ENCODE measurements around the gene DHRS1.

The DHRS1 gene

DNA sequence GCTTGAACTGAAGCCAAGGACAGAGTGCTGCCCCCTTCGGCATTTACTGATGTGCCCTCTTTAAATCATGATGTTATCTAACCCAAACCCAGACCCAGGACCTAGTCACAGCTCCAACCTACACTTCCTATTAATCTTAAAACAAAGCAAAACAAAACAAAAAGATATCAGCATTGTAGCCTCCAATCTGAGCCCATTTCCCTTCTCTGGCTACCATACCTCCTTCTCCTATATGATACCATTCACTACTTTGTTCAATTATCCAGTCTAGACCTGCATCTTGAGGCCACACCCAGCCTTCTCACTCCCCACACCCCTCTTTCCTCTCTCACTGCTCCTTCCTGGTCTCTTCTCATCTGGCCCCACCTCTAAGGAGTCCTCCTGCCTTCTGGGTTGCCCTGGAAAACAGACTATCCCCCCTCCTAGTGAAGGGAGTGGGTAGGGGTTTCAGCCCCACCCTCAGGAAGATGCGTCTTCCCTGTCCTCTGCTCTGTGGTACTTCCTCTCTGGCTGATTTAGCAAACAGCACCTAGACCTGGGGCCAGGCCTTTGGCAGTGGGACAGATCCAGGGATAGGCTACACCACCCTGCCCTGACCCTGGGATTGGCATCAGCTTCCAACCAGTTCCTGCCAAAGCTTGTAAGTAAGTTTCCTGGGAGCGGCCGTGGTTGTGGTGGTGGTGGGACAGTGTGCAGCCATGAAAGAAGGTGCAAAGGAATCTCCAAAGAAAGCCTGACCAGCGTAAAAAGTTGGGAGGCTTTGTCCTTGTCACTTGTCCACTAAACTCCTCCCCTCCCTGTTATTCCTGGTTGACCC, 15.0 kb upstream of the DHRS1 start:
- TF ChIP-seq, protein P1, sequence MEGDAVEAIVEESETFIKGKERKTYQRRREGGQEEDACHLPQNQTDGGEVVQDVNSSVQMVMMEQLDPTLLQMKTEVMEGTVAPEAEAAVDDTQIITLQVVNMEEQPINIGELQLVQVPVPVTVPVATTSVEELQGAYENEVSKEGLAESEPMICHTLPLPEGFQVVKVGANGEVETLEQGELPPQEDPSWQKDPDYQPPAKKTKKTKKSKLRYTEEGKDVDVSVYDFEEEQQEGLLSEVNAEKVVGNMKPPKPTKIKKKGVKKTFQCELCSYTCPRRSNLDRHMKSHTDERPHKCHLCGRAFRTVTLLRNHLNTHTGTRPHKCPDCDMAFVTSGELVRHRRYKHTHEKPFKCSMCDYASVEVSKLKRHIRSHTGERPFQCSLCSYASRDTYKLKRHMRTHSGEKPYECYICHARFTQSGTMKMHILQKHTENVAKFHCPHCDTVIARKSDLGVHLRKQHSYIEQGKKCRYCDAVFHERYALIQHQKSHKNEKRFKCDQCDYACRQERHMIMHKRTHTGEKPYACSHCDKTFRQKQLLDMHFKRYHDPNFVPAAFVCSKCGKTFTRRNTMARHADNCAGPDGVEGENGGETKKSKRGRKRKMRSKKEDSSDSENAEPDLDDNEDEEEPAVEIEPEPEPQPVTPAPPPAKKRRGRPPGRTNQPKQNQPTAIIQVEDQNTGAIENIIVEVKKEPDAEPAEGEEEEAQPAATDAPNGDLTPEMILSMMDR (IDR thresholded peaks at IDR 0.05; ENCODE audit: control insufficient read depth, insufficient read depth, low read depth, low read length, missing control alignments): no peak
- no peak for DNase-seq (ENCODE audit: low read depth)
- no peak overlapping the region for H3K4me3 ChIP-seq (ENCODE audit: control insufficient read depth, low read depth, low read length)

DNA sequence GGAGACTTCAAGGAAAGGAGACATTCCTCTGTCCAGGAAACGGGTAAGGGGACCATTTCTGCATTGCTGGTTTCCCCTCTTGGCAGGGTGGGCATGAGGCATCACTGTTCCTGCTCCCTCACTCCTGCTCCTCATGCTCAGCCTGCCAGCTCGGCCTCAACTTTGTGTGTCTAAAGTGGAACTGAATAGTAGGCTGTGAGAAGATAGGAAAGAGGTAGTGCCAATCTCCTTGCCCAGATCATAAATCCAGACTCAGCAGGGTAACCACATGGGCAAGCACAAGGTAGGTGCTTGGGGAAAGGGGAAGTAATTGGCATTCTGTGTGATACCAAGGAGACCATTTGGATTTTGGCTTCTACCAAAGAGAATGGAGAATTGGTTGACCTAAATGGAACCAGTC, 14.3 kb upstream of the DHRS1 start:
- TF ChIP-seq, protein P1 (IDR thresholded peaks at IDR 0.05; ENCODE audit: control insufficient read depth, insufficient read depth, low read depth, low read length, missing control alignments): no peak
- no peak overlapping the region for H3K4me3 ChIP-seq (ENCODE audit: control insufficient read depth, low read depth, low read length)
- no peak for DNase-seq (ENCODE audit: low read depth)

DNA sequence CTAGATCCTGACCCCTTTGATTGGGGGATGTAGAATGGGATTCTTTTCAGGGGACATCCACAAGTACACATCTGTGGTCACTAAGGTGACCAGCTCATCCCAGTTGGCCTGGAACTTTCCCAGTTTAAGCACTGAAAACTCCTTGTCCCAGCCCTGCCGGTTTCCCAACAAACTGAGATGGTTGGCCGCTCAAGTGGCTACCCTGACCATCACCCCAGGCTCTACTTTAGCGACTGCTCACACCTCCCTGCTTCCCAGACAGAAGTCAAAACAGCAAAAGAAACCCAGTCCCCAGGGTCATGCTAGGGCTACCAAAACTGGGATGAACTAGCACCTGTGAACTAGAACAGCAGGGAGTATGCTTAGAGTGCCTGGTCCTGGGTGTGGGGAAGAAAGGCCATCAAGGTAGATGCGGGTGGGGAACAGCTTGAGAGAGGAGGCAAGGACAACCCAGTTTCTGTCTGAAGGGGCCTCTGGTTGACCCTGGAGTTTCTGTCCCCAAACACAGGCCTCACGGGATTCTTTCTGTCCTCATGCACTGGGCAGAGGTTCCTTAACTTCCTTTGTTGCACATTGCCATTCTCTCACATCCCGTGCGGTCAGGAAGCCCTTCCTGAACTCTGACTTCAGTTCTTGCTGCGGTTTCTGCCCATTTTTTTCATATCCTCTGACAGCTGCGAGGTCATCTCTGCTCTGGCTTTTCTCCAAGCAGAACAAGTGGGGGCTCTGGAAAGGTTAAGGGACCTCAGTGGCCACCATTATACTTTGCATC, 13.3 kb upstream of the DHRS1 start:
- no peak for DNase-seq (ENCODE audit: low read depth)
- TF ChIP-seq, protein P1 (IDR thresholded peaks at IDR 0.05; ENCODE audit: control insufficient read depth, insufficient read depth, low read depth, low read length, missing control alignments): no peak
- no peak overlapping the region for H3K4me3 ChIP-seq (ENCODE audit: control insufficient read depth, low read depth, low read length)

DNA sequence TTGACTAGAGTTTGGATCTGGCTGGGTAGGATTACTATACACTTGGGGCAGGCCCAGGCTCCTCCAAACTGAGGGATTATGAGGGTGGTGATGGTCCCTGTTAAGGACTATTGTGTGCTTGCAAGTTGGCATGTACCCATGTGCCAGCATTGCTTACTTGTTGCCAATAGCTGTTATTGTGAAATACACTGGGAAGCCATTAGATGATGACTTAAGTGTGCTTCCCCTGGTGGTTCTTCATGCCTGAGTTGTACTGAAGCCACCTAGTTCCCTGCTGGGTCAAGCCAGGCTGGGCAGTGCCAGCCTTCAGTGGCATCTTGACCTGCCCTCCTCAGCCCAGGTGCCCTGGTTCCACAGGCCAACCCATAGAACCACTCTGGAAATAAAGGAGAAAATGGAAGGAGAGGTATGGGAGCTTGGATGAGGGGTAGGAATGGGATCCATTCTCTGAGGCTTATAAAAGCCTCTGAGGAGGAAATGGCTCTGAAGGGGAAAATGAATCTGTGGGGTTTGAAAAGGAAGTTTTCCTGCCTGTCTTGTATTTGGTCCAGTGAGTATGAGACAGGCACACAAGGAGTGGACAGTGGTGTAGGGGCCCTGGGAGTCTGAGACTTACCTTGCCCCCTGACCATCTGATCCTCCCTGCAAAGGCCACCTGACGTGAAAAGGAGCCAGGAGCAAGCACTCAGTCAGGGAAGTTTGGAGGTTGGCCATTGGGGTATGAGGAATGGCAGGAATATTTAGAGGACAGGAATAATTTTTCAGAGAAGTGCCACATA, 12.4 kb upstream of the DHRS1 start:
- TF ChIP-seq, protein P1 (IDR thresholded peaks at IDR 0.05; ENCODE audit: control insufficient read depth, insufficient read depth, low read depth, low read length, missing control alignments): no peak
- no peak for DNase-seq (ENCODE audit: low read depth)
- H3K4me3 ChIP-seq (ENCODE audit: control insufficient read depth, low read depth, low read length): no peak overlapping the region

DNA sequence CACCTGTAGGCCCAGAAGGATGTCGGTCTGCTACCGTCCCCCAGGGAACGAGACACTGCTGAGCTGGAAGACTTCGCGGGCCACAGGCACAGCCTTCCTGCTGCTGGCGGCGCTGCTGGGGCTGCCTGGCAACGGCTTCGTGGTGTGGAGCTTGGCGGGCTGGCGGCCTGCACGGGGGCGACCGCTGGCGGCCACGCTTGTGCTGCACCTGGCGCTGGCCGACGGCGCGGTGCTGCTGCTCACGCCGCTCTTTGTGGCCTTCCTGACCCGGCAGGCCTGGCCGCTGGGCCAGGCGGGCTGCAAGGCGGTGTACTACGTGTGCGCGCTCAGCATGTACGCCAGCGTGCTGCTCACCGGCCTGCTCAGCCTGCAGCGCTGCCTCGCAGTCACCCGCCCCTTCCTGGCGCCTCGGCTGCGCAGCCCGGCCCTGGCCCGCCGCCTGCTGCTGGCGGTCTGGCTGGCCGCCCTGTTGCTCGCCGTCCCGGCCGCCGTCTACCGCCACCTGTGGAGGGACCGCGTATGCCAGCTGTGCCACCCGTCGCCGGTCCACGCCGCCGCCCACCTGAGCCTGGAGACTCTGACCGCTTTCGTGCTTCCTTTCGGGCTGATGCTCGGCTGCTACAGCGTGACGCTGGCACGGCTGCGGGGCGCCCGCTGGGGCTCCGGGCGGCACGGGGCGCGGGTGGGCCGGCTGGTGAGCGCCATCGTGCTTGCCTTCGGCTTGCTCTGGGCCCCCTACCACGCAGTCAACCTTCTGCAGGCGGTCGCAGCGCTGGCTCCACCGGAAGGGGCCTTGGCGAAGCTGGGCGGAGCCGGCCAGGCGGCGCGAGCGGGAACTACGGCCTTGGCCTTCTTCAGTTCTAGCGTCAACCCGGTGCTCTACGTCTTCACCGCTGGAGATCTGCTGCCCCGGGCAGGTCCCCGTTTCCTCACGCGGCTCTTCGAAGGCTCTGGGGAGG, 11.3 kb upstream of the DHRS1 start, which contains the start of gene LTB4R:
Gene LTB4R (plus strand): TSS at position 857 of the 959 bp plus-strand sequence. CDS start 4,150 bp downstream, outside the sequence.
- H3K4me3 ChIP-seq (ENCODE audit: control insufficient read depth, low read depth, low read length): no peak within 1 kb of the TSS
- TF ChIP-seq, protein P1 (IDR thresholded peaks at IDR 0.05; ENCODE audit: control insufficient read depth, insufficient read depth, low read depth, low read length, missing control alignments): peak; percentile 18
- DNase-seq (ENCODE audit: low read depth): no peak
